K562 (cell line): ENCODE data around the gene ICE2. TPM values are rescaled to one million over a fixed set of nuclear protein-coding genes. Genes with fewer than 3 reads are reported as not detected.

Experiments used
- DPF2 ChIP-seq: fragments of 450-650 bp; IDR thresholded peaks from 2 replicates; pipeline ENCODE4 v1.6.1; 2016
- ELF4 ChIP-seq: fragments of 450-650 bp; formaldehyde crosslinking; IDR thresholded peaks from 2 replicates; pipeline ENCODE4 v1.4.0; 2022; ENCODE audit warnings: missing genetic modification characterization
- GABPA ChIP-seq: fragments of 200-800 bp; sonication (Bioruptor generic); conservative IDR thresholded peaks from 2 replicates; pipeline ENCODE4 v1.6.1; 2016; ENCODE audit warnings: low read depth, missing genetic modification characterization, missing compliant biosample characterization
- GATAD2A ChIP-seq: fragments of 450-650 bp; IDR thresholded peaks from 2 replicates; pipeline ENCODE4 v1.6.1; 2017
- MTA1 ChIP-seq: fragments of 450-650 bp; IDR thresholded peaks from 2 replicates; pipeline ENCODE4 v1.6.1; 2017; ENCODE audit warnings: borderline replicate concordance
- PTBP1 ChIP-seq: fragments of 200-400 bp; formaldehyde crosslinking; IDR thresholded peaks from 2 replicates; pipeline ENCODE4 v1.6.1; 2017; ENCODE audit warnings: low read depth, low read length
- PURB ChIP-seq: sonication (generic); formaldehyde crosslinking; IDR thresholded peaks from 2 replicates; pipeline ENCODE4 v1.9.0; 2021; ENCODE audit warnings: low read depth, mild to moderate bottlenecking, missing genetic modification reagents
- RBFOX2 ChIP-seq: fragments of 200-400 bp; formaldehyde crosslinking; IDR thresholded peaks from 2 replicates; pipeline ENCODE4 v1.6.1; 2017; ENCODE audit warnings: low read depth, mild to moderate bottlenecking, low read length, moderate library complexity
- TAL1 ChIP-seq: fragments of 450-650 bp; IDR thresholded peaks from 2 replicates; pipeline ENCODE4 v1.6.1; 2016; ENCODE audit warnings: mild to moderate bottlenecking
- XRCC4 ChIP-seq: IDR thresholded peaks from one replicate; pipeline ENCODE4 v1.6.1; 2011; ENCODE audit not compliant: insufficient read depth, insufficient read length; ENCODE audit errors: extremely low read depth
- ZBED1 ChIP-seq: IDR thresholded peaks from 2 replicates; pipeline ENCODE4 v1.6.1; 2014
- ZBTB8A ChIP-seq: fragments of 450-650 bp; IDR thresholded peaks from 2 replicates; pipeline ENCODE4 v1.6.1; 2018; ENCODE audit warnings: mild to moderate bottlenecking, moderate library complexity; ENCODE audit not compliant: partially characterized antibody
- ZNF263 ChIP-seq: sonication (generic); formaldehyde crosslinking; IDR thresholded peaks from 2 replicates; pipeline ENCODE4 v1.8.0; 2022; ENCODE audit warnings: mild to moderate bottlenecking, missing genetic modification reagents, borderline replicate concordance
- ZNF324 ChIP-seq: fragments of 250-450 bp; sonication (Bioruptor Pico); IDR thresholded peaks from 2 replicates; pipeline ENCODE4 v1.4.0; 2020; ENCODE audit warnings: mild to moderate bottlenecking
- polyA plus RNA-seq, 8 experiments: library from polyadenylated mRNA; depleted of rRNA in 4 of 8; stranded (reverse) in 5 of 8; unstranded in 3 of 8; fragments of >200 nt; fragmentation: Nextera tagmentation in 2 of 8; fragmentation: Illumina TruSeq in 1 of 8; extraction: Ambion mirVana in 2 of 8; extraction: Trizol in 1 of 8; gene quantifications; 2 replicates each; pipeline versions ENCODE4 v1.2.1 to v1.2.3, GENCODE V29; 2011 to 2014; ENCODE audit warnings: inconsistent platforms in 1 of 8, missing spikeins in 1 of 8
- total RNA-seq, 7 experiments: library from RNA; depleted of rRNA in 6 of 7; stranded (reverse); fragments of >200 nt in 6 of 7; fragmentation: Illumina TruSeq in 2 of 7; extraction: Trizol in 2 of 7; gene quantifications; 2 replicates each; pipeline versions ENCODE4 v1.2.1 to v1.2.3, GENCODE V29; 2011 to 2021; ENCODE audit warnings: low replicate concordance in 1 of 7
- TF ChIP-seq, protein P1 (sequence below): fragments of 250-450 bp; sonication (Bioruptor Pico); IDR thresholded peaks from 2 replicates; pipeline ENCODE4 v1.9.0; 2021; ENCODE audit warnings: mild to moderate bottlenecking, inconsistent platforms
- TF ChIP-seq, protein P2 (sequence below): fragments of 200-600 bp; sonication (generic); IDR thresholded peaks from one replicate; pipeline ENCODE4 v1.6.1; 2012; ENCODE audit warnings: mild to moderate bottlenecking, low read depth, low read length, inconsistent platforms
- TF ChIP-seq, protein P3 (sequence below): sonication (generic); formaldehyde crosslinking; IDR thresholded peaks from 2 replicates; pipeline ENCODE4 v1.5.0; 2020; ENCODE audit warnings: missing genetic modification reagents

Gene ICE2
- total and polyA plus RNA-seq, 9 of the 15 experiments (the other 6 are each of a cell fraction or from before 2014, with no cell fraction given) = 21.8 to 87.9 (median 58.1) TPM

DNA sequence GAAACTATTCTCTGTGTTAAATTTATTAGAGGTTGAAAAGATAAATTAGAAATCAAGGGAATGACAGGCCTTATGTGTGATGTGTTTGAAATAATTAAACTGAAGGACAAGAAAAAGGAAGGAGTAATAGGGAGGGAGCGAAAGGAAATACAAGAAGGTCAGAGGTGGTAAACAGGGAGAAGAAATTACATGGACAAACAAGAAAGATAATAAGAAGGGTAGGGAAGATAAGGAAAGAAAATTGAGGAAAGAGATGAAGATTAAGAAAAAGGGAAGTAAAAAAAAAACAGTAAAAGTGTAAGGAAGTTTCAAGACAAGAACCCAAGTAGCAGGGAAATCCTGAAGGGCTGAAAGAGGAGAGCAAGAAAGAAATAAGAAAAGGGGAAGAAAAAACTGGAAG is 54.9 kb downstream of the ICE2 start (continued):
- TF ChIP-seq, protein P1, sequence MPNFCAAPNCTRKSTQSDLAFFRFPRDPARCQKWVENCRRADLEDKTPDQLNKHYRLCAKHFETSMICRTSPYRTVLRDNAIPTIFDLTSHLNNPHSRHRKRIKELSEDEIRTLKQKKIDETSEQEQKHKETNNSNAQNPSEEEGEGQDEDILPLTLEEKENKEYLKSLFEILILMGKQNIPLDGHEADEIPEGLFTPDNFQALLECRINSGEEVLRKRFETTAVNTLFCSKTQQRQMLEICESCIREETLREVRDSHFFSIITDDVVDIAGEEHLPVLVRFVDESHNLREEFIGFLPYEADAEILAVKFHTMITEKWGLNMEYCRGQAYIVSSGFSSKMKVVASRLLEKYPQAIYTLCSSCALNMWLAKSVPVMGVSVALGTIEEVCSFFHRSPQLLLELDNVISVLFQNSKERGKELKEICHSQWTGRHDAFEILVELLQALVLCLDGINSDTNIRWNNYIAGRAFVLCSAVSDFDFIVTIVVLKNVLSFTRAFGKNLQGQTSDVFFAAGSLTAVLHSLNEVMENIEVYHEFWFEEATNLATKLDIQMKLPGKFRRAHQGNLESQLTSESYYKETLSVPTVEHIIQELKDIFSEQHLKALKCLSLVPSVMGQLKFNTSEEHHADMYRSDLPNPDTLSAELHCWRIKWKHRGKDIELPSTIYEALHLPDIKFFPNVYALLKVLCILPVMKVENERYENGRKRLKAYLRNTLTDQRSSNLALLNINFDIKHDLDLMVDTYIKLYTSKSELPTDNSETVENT (CRISPR knock-in tag) = no peak
- TF ChIP-seq, protein P2, sequence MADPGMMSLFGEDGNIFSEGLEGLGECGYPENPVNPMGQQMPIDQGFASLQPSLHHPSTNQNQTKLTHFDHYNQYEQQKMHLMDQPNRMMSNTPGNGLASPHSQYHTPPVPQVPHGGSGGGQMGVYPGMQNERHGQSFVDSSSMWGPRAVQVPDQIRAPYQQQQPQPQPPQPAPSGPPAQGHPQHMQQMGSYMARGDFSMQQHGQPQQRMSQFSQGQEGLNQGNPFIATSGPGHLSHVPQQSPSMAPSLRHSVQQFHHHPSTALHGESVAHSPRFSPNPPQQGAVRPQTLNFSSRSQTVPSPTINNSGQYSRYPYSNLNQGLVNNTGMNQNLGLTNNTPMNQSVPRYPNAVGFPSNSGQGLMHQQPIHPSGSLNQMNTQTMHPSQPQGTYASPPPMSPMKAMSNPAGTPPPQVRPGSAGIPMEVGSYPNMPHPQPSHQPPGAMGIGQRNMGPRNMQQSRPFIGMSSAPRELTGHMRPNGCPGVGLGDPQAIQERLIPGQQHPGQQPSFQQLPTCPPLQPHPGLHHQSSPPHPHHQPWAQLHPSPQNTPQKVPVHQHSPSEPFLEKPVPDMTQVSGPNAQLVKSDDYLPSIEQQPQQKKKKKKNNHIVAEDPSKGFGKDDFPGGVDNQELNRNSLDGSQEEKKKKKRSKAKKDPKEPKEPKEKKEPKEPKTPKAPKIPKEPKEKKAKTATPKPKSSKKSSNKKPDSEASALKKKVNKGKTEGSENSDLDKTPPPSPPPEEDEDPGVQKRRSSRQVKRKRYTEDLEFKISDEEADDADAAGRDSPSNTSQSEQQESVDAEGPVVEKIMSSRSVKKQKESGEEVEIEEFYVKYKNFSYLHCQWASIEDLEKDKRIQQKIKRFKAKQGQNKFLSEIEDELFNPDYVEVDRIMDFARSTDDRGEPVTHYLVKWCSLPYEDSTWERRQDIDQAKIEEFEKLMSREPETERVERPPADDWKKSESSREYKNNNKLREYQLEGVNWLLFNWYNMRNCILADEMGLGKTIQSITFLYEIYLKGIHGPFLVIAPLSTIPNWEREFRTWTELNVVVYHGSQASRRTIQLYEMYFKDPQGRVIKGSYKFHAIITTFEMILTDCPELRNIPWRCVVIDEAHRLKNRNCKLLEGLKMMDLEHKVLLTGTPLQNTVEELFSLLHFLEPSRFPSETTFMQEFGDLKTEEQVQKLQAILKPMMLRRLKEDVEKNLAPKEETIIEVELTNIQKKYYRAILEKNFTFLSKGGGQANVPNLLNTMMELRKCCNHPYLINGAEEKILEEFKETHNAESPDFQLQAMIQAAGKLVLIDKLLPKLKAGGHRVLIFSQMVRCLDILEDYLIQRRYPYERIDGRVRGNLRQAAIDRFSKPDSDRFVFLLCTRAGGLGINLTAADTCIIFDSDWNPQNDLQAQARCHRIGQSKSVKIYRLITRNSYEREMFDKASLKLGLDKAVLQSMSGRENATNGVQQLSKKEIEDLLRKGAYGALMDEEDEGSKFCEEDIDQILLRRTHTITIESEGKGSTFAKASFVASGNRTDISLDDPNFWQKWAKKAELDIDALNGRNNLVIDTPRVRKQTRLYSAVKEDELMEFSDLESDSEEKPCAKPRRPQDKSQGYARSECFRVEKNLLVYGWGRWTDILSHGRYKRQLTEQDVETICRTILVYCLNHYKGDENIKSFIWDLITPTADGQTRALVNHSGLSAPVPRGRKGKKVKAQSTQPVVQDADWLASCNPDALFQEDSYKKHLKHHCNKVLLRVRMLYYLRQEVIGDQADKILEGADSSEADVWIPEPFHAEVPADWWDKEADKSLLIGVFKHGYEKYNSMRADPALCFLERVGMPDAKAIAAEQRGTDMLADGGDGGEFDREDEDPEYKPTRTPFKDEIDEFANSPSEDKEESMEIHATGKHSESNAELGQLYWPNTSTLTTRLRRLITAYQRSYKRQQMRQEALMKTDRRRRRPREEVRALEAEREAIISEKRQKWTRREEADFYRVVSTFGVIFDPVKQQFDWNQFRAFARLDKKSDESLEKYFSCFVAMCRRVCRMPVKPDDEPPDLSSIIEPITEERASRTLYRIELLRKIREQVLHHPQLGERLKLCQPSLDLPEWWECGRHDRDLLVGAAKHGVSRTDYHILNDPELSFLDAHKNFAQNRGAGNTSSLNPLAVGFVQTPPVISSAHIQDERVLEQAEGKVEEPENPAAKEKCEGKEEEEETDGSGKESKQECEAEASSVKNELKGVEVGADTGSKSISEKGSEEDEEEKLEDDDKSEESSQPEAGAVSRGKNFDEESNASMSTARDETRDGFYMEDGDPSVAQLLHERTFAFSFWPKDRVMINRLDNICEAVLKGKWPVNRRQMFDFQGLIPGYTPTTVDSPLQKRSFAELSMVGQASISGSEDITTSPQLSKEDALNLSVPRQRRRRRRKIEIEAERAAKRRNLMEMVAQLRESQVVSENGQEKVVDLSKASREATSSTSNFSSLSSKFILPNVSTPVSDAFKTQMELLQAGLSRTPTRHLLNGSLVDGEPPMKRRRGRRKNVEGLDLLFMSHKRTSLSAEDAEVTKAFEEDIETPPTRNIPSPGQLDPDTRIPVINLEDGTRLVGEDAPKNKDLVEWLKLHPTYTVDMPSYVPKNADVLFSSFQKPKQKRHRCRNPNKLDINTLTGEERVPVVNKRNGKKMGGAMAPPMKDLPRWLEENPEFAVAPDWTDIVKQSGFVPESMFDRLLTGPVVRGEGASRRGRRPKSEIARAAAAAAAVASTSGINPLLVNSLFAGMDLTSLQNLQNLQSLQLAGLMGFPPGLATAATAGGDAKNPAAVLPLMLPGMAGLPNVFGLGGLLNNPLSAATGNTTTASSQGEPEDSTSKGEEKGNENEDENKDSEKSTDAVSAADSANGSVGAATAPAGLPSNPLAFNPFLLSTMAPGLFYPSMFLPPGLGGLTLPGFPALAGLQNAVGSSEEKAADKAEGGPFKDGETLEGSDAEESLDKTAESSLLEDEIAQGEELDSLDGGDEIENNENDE = no peak
- TF ChIP-seq PURB (no peak), ZNF324 (no peak), RBFOX2 (no peak), GATAD2A (peak; percentile 82; the same call in 1 of the 2 replicates), ZBTB8A (no peak), ELF4 (CRISPR knock-in tag) (peak; percentile 59; the same call in 1 of the 2 replicates), DPF2 (peak; percentile 62; the same call in 1 of the 2 replicates), XRCC4 (no peak), MTA1 (peak; percentile 89; the same call in 1 of the 2 replicates), PTBP1 (no peak), ZBED1 (no peak), GABPA (no peak), ZNF263 (CRISPR knock-in tag) (no peak), TAL1 (peak; percentile 59)
- TF ChIP-seq, protein P3, sequence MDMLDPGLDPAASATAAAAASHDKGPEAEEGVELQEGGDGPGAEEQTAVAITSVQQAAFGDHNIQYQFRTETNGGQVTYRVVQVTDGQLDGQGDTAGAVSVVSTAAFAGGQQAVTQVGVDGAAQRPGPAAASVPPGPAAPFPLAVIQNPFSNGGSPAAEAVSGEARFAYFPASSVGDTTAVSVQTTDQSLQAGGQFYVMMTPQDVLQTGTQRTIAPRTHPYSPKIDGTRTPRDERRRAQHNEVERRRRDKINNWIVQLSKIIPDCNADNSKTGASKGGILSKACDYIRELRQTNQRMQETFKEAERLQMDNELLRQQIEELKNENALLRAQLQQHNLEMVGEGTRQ (CRISPR knock-in tag) = no peak
